HL-60 (cell line): ENCODE results near the gene DIP2C.

Experiments used
- CTCF ChIP-seq: IDR thresholded peaks from one replicate; pipeline ENCODE4 v1.5.1; 2011; ENCODE audit warnings: low read length, control low read depth, inconsistent platforms; ENCODE audit not compliant: insufficient read depth
- POLR2AphosphoS5 ChIP-seq: IDR thresholded peaks from 2 replicates; pipeline ENCODE4 v1.6.1; 2012; ENCODE audit warnings: low read depth

GRCh38 chr10:623014-623413 is 66.5 kb downstream of the DIP2C start:
- TF ChIP-seq CTCF (no peak), POLR2AphosphoS5 (no peak)
